HCT116 (cell line): ENCODE data around the gene GUCY2D.

Source experiments
- EGR1 ChIP-seq: IDR thresholded peaks from 2 replicates; pipeline ENCODE4 v1.6.1; 2012; ENCODE audit warnings: low read depth
- EZH2phosphoT487 ChIP-seq: fragments of 200-600 bp; IDR thresholded peaks from 2 replicates; pipeline ENCODE4 v1.6.1; 2018; ENCODE audit warnings: antibody characterized with exemption, borderline replicate concordance
- POLR2A ChIP-seq: IDR thresholded peaks from 2 replicates; pipeline ENCODE4 v1.7.0; 2011; ENCODE audit warnings: borderline replicate concordance; ENCODE audit not compliant: insufficient read depth, insufficient read length; ENCODE audit errors: extremely low read depth
- POLR2AphosphoS5 ChIP-seq: IDR thresholded peaks from 2 replicates; pipeline ENCODE4 v1.6.1; 2011; ENCODE audit warnings: mild to moderate bottlenecking, low read depth, low read length, moderate library complexity
- SIN3A ChIP-seq: IDR thresholded peaks from 2 replicates; pipeline ENCODE4 v1.6.1; 2012; ENCODE audit warnings: low read depth
- SP1 ChIP-seq: IDR thresholded peaks from 2 replicates; pipeline ENCODE4 v1.6.1; 2012; ENCODE audit warnings: low read depth
- ZFX ChIP-seq: fragments of 450-650 bp; IDR thresholded peaks from 2 replicates; pipeline ENCODE4 v1.6.1; 2017
- TF ChIP-seq, protein P1 (sequence below): IDR thresholded peaks from 2 replicates; pipeline ENCODE4 v1.6.1; 2012
- TF ChIP-seq, protein P2 (sequence below), 3 experiments: fragments of 200-600 bp in 1 of 3; sonication (generic) in 1 of 3; IDR thresholded peaks in 2 of 3; conservative IDR thresholded peaks in 1 of 3; 2 replicates each; pipeline ENCODE4 v1.5.1; 2012 to 2017; ENCODE audit warnings: low read depth in 2 of 3, low read length in 2 of 3, antibody characterized with exemption in 1 of 3, borderline replicate concordance in 1 of 3, control low read depth in 1 of 3, mild to moderate bottlenecking in 1 of 3, mixed read lengths in 1 of 3, mixed run types in 1 of 3, moderate library complexity in 1 of 3; ENCODE audit not compliant: insufficient read depth in 1 of 3

DNA sequence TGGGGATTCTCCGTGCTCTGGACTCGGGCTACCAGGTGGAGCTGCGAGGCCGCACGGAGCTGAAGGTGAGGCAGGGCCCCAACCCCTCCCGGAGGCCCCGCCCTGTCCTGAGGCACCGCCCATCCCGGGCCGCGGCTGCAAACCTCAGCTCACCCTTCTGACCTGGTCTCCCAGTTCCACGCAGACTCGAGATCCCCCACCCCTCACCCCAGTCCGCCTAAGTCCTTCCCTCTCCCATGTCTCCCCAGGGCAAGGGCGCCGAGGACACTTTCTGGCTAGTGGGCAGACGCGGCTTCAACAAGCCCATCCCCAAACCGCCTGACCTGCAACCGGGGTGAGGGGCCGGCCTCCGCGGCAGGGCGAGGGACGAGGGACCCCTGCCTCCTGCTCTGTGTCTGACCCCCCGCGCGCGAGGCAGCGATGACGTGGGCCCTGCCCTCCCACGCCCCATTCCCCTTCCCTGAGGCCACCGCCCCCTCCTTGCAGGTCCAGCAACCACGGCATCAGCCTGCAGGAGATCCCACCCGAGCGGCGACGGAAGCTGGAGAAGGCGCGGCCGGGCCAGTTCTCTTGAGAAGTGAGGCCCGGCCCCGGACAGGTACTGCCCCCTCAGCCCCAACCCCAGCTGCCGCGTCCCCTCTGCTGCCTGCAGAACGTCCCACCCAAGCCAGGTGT is 13.7 kb downstream of the GUCY2D start:
- TF ChIP-seq, protein P1, sequence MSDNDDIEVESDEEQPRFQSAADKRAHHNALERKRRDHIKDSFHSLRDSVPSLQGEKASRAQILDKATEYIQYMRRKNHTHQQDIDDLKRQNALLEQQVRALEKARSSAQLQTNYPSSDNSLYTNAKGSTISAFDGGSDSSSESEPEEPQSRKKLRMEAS, result no peak
- TF ChIP-seq, protein P2, sequence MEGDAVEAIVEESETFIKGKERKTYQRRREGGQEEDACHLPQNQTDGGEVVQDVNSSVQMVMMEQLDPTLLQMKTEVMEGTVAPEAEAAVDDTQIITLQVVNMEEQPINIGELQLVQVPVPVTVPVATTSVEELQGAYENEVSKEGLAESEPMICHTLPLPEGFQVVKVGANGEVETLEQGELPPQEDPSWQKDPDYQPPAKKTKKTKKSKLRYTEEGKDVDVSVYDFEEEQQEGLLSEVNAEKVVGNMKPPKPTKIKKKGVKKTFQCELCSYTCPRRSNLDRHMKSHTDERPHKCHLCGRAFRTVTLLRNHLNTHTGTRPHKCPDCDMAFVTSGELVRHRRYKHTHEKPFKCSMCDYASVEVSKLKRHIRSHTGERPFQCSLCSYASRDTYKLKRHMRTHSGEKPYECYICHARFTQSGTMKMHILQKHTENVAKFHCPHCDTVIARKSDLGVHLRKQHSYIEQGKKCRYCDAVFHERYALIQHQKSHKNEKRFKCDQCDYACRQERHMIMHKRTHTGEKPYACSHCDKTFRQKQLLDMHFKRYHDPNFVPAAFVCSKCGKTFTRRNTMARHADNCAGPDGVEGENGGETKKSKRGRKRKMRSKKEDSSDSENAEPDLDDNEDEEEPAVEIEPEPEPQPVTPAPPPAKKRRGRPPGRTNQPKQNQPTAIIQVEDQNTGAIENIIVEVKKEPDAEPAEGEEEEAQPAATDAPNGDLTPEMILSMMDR (IDR thresholded peaks at IDR 0.05 in 2 of 3, conservative IDR thresholded peaks at IDR 0.05 in 1 of 3; ENCODE audit: borderline replicate concordance in 1 of 3, insufficient read depth in 1 of 3, low read depth in 2 of 3, low read length in 2 of 3), result no peak
- no peak; the same call in none of the 2 replicates for TF ChIP-seq POLR2AphosphoS5
- no peak for TF ChIP-seq EGR1
- no peak for TF ChIP-seq EZH2phosphoT487
- TF ChIP-seq POLR2A, result no peak
- TF ChIP-seq ZFX, result no peak
- no peak for TF ChIP-seq SP1
- TF ChIP-seq SIN3A, result no peak
